DOHH2 (cell line): ENCODE measurements around the gene TMEM174.

Source experiments
- H3F3A ChIP-seq: fragments of 200-600 bp; sonication (generic), shearing (Covaris generic); 2 replicates; pipeline ENCODE4 v1.6.0; 2016; ENCODE audit warnings: antibody characterized with exemption, mild to moderate bottlenecking; ENCODE audit not compliant: control insufficient read depth, insufficient read depth
- H3K27ac ChIP-seq: fragments of 200-600 bp; sonication (generic); 2 replicates; pipeline ENCODE4 v1.5.1; 2014; ENCODE audit warnings: low read depth, mild to moderate bottlenecking, low read length, moderate library complexity
- H3K27me3 ChIP-seq: fragments of 200-600 bp; sonication (generic); 2 replicates; pipeline ENCODE4 v1.6.1; 2014; ENCODE audit warnings: mild to moderate bottlenecking, low read length, mixed read lengths; ENCODE audit not compliant: control insufficient read depth
- H3K36me3 ChIP-seq: fragments of 200-600 bp; sonication (generic); 2 replicates; pipeline ENCODE4 v1.6.1; 2014; ENCODE audit warnings: mild to moderate bottlenecking, low read length, moderate library complexity, mixed read lengths; ENCODE audit not compliant: control insufficient read depth
- H3K4me1 ChIP-seq: fragments of 200-600 bp; sonication (generic); 2 replicates; pipeline ENCODE4 v1.6.1; 2014; ENCODE audit warnings: mild to moderate bottlenecking, low read length, mixed read lengths; ENCODE audit not compliant: control insufficient read depth
- H3K4me2 ChIP-seq: fragments of 200-600 bp; sonication (generic); 2 replicates; pipeline ENCODE4 v1.6.0; 2014; ENCODE audit warnings: mild to moderate bottlenecking, low read length, moderate library complexity
- H3K4me3 ChIP-seq: fragments of 200-600 bp; sonication (generic); 2 replicates; pipeline ENCODE4 v1.5.1; 2014; ENCODE audit warnings: mild to moderate bottlenecking, low read length, mixed read lengths
- H3K79me2 ChIP-seq: fragments of 200-600 bp; sonication (generic); 2 replicates; pipeline ENCODE4 v1.6.1; 2014; ENCODE audit warnings: mild to moderate bottlenecking, low read length, mixed read lengths; ENCODE audit not compliant: control insufficient read depth
- H3K9me2 ChIP-seq: fragments of 200-600 bp; sonication (generic); replicated peaks from 2 replicates; pipeline ENCODE4 v1.6.1; 2014; ENCODE audit warnings: mild to moderate bottlenecking, low read length, mixed read lengths; ENCODE audit not compliant: control insufficient read depth
- H3K9me3 ChIP-seq: fragments of 200-600 bp; sonication (generic); 2 replicates; pipeline ENCODE4 v1.6.1; 2014; ENCODE audit warnings: antibody characterized with exemption, low read length, mixed read lengths; ENCODE audit not compliant: control insufficient read depth, insufficient read depth
- H4K20me1 ChIP-seq: fragments of 200-600 bp; sonication (generic); 2 replicates; pipeline ENCODE4 v1.6.0; 2014; ENCODE audit warnings: low read depth, mild to moderate bottlenecking, antibody characterized with exemption, low read length, moderate library complexity; ENCODE audit not compliant: control insufficient read depth, insufficient read depth
- EZH2phosphoT487 ChIP-seq: fragments of 200-600 bp; sonication (generic); IDR thresholded peaks from 2 replicates; pipeline ENCODE4 v1.6.1; 2017; ENCODE audit warnings: borderline replicate concordance, mild to moderate bottlenecking, antibody characterized with exemption, low read length, moderate library complexity, mixed read lengths
- TF ChIP-seq, protein P1 (sequence below): fragments of 200-600 bp; sonication (generic); IDR thresholded peaks from one replicate; pipeline ENCODE4 v1.5.1; 2014; ENCODE audit warnings: antibody characterized with exemption, mild to moderate bottlenecking, low read depth, low read length; ENCODE audit not compliant: poor library complexity, severe bottlenecking

Gene TMEM174

DNA sequence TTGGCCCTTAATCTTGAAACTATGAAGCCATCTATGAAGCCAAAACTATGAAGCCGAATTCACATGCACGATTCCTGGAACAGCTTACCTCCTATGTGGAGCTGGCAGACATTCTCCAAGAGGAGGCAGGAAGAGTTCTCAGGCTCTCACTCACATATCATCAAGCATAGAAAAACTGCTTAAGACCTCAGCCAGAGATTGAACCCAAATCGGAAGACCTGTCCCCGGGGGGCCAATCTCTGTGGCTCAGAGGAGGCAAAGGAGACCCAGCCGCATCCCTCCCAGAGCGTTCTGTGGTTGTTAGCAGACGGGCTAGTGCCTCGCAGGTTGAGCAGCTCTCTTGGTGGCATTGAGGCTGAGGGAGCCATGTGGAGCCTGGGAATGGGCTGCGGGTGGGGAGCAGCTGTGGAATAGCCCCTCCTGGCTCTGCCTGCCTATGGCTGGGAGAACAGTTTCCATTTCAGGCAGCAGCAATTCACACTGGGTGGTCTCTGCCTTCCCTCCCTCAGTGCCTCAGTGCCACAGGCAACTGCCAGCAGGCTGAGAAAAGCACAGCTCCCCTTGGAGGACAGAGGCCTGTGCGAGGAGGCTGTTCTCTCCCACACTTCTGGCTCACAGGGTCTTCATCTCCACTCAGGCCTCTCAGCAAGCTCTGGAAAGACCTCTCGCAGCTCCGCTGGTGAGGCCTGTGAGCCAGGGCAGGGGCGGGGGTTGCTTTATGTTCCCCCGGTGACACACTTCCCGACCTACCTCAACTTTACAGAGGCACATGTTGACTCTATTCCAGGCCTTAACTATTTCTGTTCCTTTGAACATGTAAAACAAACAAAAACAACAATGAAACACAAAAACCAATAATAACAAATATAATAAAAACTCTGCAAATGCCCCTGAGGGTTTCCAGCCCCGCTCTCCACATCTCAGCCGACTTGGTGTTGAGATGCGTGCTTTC is 17.4 kb upstream of the TMEM174 start:
- Histone ChIP-seq H3K4me3 (no peak overlapping the region), H3K27ac (no peak overlapping the region), H3K4me2 (no peak overlapping the region), H4K20me1 (no peaks in the 10 kb centered on the region), H3K36me3 (no peaks in the 10 kb centered on the region), H3K9me3 (no peaks in the 10 kb centered on the region), H3K79me2 (no peaks in the 10 kb centered on the region), H3K4me1 (peaks cover 94% of the 10 kb centered on the region), H3K27me3 (no peaks in the 10 kb centered on the region), H3K9me2 (no peaks in the 10 kb centered on the region), H3F3A (peaks cover 13% of the 10 kb centered on the region)
- TF ChIP-seq, protein P1, sequence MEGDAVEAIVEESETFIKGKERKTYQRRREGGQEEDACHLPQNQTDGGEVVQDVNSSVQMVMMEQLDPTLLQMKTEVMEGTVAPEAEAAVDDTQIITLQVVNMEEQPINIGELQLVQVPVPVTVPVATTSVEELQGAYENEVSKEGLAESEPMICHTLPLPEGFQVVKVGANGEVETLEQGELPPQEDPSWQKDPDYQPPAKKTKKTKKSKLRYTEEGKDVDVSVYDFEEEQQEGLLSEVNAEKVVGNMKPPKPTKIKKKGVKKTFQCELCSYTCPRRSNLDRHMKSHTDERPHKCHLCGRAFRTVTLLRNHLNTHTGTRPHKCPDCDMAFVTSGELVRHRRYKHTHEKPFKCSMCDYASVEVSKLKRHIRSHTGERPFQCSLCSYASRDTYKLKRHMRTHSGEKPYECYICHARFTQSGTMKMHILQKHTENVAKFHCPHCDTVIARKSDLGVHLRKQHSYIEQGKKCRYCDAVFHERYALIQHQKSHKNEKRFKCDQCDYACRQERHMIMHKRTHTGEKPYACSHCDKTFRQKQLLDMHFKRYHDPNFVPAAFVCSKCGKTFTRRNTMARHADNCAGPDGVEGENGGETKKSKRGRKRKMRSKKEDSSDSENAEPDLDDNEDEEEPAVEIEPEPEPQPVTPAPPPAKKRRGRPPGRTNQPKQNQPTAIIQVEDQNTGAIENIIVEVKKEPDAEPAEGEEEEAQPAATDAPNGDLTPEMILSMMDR, result no peak
- no peak for TF ChIP-seq EZH2phosphoT487

DNA sequence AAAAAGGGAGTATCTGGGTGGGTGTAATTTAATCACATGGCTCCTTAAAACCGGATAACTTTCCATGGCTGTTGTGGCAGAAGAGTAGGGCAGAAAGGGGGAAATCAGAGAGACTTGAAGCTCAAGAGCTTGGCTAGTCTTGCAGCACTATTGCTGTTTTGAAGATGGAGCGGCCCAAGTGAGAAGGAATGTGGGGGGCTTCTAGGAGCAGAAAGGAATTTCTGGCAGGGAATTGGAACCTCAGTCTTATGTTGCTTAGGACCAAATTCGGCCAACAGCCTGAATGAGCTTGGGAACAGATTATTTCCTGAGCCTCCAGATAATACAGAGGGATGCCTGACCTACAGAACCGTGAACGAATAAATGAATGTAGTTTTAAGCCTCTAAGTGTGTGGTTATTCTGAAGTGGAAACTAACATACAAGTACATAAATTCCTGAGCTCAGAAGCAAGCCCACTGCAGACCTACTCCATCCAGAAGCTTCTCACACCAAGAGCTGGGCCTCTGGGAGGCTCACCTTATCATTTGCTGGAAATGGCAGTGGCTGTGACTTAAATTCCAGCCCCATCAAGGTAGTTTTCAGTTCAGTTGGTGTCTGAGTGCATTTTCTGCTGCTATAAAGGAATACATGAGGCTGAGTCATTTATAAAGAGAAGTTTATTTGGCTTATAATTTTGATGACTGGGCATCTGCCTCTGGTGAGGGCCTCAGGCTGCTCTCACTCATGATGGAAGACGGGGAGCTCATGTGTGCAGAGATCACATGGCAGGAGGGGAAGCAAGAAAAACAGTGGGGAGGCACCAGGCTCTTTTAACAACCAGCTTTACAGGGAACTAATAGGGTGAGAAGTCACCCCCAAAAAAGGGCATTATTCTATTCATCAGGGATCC is 15.3 kb upstream of the TMEM174 start:
- Histone ChIP-seq H3K4me2 (no peak overlapping the region), H3K36me3 (no peaks in the 10 kb centered on the region), H3K4me1 (peaks cover 94% of the 10 kb centered on the region), H3K9me2 (no peaks in the 10 kb centered on the region), H3K27me3 (no peaks in the 10 kb centered on the region), H3F3A (peaks cover 33% of the 10 kb centered on the region), H3K9me3 (no peaks in the 10 kb centered on the region), H3K4me3 (no peak overlapping the region), H3K79me2 (no peaks in the 10 kb centered on the region), H4K20me1 (no peaks in the 10 kb centered on the region), H3K27ac (no peak overlapping the region)
- TF ChIP-seq, protein P1, result no peak
- no peak for TF ChIP-seq EZH2phosphoT487

DNA sequence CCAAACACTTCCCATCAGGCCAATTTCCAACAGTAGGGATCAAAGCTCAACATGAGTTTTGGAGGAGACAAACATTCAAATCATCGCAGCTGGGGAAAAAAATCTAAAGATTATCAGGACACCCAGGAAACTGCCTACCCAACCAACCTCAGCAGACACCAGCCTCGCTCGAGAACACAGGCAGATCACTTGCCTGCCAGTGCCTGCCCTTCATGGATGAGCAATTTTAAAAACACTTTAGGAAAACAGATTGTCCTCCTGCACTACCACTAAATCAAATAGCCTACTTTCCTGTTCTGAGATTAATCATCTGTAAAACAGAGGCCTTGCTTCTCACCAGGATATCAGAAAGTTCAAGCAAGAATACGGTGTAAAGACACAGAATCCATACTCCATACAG is 14.7 kb upstream of the TMEM174 start:
- TF ChIP-seq, protein P1, result no peak
- no peak for TF ChIP-seq EZH2phosphoT487
- H3K9me2 ChIP-seq, result no peaks in the 10 kb centered on the region

More for the DNA sequence above, 14.7 kb upstream of the TMEM174 start:
- Histone ChIP-seq H3F3A (peaks cover 36% of the 10 kb centered on the region), H3K27ac (peak overlapping the region; percentile 97), H3K9me3 (no peaks in the 10 kb centered on the region), H3K36me3 (no peaks in the 10 kb centered on the region), H3K4me1 (peaks cover 94% of the 10 kb centered on the region), H3K27me3 (no peaks in the 10 kb centered on the region), H4K20me1 (no peaks in the 10 kb centered on the region), H3K79me2 (no peaks in the 10 kb centered on the region), H3K4me2 (peak overlapping the region; percentile 93), H3K4me3 (0 out of 2 replicates have a peak overlapping the region, but pooled peaks have one; percentile 16)
